NCI-H1417 treated with DMSO at 0.1 percent for 48 hours (cell line): Measurements from ENCODE around the gene SLC26A1.

ENCODE experiments used
- DNase-seq: peaks from one replicate; lab custom pipeline; 2025; lab: John Stamatoyannopoulos, UW

SLC26A1 gene

GRCh38 chr4:965048-965765 lies 28.0 kb downstream of the SLC26A1 start:
- DNase-seq = no peak

GRCh38 chr4:964346-965025 lies 28.7 kb downstream of the SLC26A1 start:
- no peak for DNase-seq

GRCh38 chr4:963276-964225 lies 29.7 kb downstream of the SLC26A1 start:
- no peak for DNase-seq

GRCh38 chr4:962231-963208 lies 30.7 kb downstream of the SLC26A1 start:
- no peak for DNase-seq

- no peak for DNase-seq
Observed at GRCh38 chr4:961351-962230, 31.6 kb downstream of the SLC26A1 start.

- no peak for DNase-seq
Observed at GRCh38 chr4:960636-961350, 32.4 kb downstream of the SLC26A1 start.

- no peak for DNase-seq
Observed at GRCh38 chr4:960140-960635, 33.0 kb downstream of the SLC26A1 start.

GRCh38 chr4:959338-960139 lies 33.7 kb downstream of the SLC26A1 start:
- DNase-seq = no peak

- no peak for DNase-seq
Observed at GRCh38 chr4:958696-959337, 34.4 kb downstream of the SLC26A1 start.

GRCh38 chr4:958314-958665 lies 34.9 kb downstream of the SLC26A1 start:
- DNase-seq = no peak

- no peak for DNase-seq
Observed at GRCh38 chr4:957581-958313, 35.5 kb downstream of the SLC26A1 start.

- DNase-seq = no peak
Observed at GRCh38 chr4:957231-957580, 36.0 kb downstream of the SLC26A1 start.

GRCh38 chr4:956531-957230 lies 36.5 kb downstream of the SLC26A1 start:
- no peak for DNase-seq

GRCh38 chr4:955931-956381 lies 37.2 kb downstream of the SLC26A1 start:
- no peak for DNase-seq

- no peak for DNase-seq
Observed at GRCh38 chr4:955161-955921, 37.9 kb downstream of the SLC26A1 start.
